DMS153 treated with DMSO at 0.1 percent for 48 hours (cell line): ENCODE measurements around the gene MAOB.
"Not testable (repeated sequence)": the region's sequence is repeated elsewhere in the genome, so short reads cannot be mapped to it uniquely, and the experiment has no call there.

Experiments used
- DNase-seq: peaks from one replicate; lab custom pipeline; 2025; ENCODE audit not compliant: unreplicated experiment; lab: John Stamatoyannopoulos, UW

MAOB gene

DNA sequence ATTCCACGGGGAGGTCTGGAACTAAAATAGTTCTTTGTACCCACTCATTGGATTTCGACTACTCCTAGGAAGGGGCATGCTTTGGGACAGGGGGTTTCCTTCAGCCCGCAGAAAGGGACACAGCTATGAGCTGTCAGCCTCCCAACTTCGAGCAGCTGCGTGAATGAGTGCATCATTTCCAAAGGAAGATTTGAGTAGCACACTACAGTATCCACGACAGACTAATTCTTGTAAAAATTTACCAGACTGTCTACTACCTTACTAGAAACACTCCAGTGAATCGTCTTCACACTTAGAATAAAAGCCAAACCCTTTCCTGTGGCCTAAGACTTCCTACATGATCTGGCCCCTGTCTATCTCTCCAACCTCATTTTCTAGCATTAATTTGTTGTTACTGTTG, 124.2 kb downstream of the MAOB start:
- no peak for DNase-seq

- DNase-seq = no peak
Measured at GRCh38 chrX:43756076-43756475, 126.2 kb downstream of the MAOB start.

DNA sequence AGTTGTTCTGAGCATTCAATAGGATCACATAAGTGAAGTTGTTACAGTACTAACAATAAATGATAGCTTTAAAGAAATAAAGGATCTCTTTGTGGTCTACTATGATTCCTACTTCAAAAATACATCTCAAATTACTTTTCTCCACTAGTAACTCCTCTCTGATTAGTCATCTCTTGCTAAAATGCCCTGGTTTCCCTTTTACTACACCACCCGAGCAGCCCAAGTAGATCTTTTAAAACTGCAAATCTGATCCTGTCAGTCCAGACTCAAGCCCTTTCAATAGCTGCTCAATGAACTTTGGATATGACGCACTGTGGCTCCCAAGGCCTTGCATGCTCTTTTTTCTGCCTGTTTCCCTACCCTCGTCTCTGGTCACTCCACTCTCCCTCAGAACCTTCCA, 128.6 kb downstream of the MAOB start:
- DNase-seq = no peak

DNA sequence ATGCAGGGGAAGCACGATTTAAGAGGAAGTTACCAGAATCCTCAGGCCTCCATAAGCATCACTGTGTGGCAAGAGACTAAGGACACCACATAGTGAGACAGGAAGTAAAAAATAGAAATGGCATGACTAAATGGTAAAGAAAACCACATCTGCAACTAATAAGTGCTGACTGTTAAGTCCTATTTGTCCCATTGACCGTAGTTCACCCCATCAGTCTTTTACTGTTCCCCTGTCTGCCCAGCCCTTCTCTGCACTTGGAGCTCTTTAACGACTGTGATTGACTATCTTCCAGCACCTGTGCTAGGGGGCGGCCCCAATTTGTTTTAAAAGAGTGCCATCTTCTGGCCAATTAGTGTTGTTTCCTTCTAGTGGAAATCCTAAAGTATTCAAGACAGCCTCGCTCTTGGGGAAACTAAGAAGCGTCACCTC, 132.0 kb downstream of the MAOB start:
- DNase-seq = peak; percentile 17

DNA sequence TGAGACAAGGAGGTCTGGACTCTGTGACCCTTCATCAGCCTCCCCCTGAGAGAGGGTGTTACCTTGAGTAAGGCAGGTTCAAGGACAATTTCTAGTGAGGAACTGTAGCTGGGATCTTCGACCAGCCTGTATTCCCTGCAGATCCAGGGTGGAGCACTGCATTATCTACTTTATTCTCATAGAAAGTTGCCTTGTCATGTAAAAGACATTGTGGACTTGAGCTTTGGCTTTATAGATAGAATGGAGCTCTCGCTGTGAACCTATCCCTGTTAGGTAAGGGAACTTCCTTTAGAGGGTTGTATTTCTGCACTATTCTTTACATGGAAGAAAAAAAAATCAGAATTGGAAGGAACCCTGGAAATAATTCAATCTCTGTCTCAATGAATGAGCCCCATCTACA, 134.8 kb downstream of the MAOB start:
- DNase-seq = no peak

DNA sequence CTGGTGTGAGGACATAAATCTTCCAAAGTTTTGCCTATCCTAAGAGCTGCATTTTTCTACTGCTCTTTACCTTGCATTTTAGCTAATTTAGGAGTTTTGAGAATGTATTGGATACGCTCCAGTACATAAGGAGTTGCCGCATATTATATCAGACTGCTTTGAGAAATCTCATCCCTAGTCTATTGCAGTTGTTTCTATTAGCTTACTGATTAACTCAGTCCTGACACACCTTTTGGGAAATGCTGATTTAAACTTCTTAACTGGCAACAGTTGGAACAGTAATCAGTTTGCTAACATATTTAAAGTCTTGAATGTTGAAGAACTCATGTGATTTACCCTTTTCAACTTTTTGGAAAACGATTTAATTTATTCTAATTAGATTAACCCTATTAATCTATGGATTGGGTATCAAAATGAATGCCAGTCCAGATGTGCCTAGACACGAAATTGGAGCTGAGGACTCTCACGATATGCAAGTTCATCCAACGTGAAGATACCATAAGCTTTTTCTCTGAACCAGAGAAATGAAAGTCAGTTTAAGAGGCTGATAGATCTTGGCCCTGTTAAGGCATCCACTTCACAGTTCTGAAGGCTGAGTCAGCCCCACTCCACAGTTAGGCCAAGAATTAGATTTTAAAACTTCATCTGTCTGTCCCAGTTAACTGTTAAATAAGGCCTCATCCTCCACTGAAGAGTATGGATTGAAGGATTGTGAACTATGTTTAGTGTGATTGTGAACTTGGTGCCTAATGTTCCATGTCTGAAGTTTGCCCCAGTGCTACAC, 136.1 kb downstream of the MAOB start:
- no peak for DNase-seq

DNA sequence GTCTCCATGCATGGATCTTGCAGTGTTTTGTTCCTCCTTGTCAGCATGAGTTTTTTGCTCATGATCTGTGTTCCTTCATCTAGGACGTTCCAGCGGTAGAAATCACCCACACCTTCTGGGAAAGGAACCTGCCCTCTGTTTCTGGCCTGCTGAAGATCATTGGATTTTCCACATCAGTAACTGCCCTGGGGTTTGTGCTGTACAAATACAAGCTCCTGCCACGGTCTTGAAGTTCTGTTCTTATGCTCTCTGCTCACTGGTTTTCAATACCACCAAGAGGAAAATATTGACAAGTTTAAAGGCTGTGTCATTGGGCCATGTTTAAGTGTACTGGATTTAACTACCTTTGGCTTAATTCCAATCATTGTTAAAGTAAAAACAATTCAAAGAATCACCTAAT, 138.0 kb downstream of the MAOB start:
- no peak for DNase-seq

- no peak for DNase-seq
Measured at GRCh38 chrX:43743100-43743822, 139.0 kb downstream of the MAOB start.

DNA sequence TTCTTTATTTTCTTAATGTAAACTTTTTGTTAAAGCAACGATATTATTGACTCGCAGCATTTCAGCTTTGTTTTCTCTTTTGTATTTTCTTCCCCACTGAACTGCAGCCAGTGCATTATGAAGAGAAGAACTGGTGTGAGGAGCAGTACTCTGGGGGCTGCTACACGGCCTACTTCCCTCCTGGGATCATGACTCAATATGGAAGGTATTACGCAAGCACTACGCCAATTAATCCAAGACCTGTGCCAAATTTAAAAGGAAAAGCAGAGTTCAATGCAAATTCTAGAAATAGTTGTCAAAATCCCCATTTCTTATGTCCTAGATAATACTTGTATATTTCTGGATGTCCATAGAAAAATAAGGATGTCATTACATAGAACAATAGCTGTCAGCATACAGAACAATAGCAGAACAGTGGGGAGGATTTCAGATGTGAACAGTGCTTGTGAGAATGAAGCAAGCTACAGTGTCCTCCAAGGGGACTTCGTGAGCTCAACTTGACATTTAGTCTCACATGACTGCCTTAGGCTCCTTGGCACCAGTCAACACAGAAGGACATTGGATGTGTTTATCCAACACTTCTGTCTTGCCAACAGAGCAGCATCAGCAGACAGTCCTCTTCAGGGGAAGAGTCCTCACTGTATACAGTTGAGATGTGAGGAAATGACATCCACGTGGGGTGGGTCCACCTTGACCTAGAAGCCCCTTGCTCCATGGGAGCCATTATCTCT, 140.2 kb downstream of the MAOB start:
- no peak for DNase-seq

GRCh38 chrX:43735957-43736356, 146.3 kb downstream of the MAOB start:
- DNase-seq = no peak

DNA sequence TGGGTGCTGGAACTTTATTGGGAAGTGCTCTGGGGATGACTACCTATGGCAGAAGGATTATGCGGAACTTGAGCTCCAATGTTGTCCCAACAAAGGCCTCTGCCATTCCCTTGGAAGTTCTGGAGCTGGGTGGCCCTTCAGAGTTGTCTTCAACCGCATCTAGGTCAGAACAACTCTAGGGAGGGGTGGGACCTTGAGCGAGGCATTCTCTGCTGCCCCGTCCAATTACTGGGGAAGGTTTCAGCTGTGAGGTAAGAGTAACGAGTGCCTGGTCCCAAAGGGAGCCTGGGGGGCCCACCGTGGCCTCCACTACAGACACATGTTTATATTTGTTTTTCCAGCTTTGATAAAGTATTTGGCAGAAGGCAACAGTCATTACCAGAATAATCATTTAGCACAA, 146.7 kb downstream of the MAOB start:
- no peak for DNase-seq

DNA sequence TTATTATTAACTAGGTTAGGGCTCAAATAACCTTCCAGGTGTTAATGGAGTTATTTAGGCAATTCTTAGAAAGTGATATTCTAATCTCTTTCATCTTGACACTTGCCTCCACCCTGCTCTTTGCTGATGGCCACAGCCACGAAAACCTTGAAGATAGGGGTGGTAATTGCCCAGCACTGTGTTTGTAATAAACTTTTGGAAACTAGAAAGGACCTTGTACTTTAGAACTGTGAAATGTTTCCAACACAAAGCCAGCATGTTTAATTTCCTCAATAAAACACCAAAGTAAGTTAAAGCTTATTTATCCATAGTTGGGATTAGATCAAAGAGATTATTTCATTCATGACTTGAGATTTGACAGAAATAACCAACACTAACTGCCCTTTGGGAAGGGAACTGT, 147.8 kb downstream of the MAOB start:
- DNase-seq = no peak

DNA sequence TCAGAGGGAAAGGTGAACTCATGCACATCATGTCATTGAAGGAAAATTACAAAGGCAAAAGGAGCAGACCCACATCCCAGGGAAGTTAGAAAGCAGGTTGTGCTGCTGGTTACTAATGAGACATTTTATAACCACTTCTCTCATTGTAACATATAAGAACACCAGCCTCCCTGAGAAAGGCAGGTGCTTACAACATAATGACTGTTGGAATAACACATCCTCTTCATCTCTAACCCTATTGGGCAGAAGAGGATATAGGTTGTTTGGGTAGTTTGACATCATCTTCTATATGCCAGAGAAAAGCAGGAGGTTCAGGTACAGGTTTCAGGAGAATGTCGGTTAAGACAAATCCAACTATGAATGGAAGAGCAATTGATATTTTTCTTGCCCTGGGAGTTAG, 148.6 kb downstream of the MAOB start:
- DNase-seq = no peak

DNA sequence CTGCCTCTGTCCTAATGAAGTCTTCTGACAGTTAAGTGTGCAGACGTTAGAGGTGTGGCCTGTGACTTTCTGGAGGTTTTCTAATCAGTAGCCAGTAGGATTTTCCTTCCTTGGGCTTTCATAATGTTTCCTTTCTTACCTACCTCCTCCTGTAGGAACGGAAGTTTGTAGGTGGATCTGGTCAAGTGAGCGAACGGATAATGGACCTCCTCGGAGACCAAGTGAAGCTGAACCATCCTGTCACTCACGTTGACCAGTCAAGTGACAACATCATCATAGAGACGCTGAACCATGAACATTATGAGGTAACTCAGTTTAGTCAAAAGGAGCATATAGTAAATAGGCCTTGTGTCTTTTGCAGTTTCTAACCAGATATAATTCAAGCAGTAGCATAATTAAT, 151.2 kb downstream of the MAOB start:
- DNase-seq = no peak

- DNase-seq = no peak
Measured at GRCh38 chrX:43728966-43729365, 153.3 kb downstream of the MAOB start.

GRCh38 chrX:43728002-43728401, 154.2 kb downstream of the MAOB start:
- DNase-seq = no peak

GRCh38 chrX:43727254-43727653, 155.0 kb downstream of the MAOB start:
- DNase-seq = not testable (repeated sequence)

DNA sequence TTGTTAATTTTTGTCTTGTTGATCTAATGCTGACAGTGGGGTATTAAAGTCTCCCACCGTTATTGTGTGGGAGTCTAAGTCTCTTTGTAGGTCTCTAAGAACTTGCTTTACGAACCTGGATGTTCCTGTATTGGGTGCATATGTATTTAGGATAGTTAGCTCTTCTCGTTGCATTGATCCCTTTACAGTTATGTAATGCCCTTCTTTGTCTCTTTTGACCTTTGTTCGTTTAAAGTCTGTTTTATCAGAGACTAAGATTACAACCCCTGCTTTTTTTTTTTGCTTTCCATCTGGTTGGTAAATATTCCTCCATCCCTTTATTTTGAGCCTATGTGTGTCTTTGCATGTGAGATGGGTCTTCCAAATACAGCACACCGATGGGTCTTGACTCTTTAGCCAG, 157.0 kb downstream of the MAOB start:
- not testable (repeated sequence) for DNase-seq

DNA sequence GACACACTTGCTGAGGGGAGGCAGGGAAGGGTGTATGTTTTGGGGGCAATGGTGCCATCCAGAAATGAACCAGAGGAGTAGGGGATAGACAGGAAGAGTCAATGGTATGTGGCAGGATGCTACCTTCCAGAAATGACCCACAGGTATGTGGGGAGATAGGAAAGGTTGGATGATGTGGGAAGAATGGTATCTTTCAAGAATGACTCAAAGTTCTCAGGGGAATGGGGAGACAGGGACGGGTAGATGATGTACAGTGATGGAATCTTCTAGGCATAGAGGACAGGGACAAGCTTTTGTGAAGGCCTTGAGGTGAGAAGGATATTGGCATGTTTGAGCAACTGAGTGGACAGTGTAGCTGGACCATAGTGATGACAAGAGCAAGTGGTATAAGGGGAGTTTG, 161.3 kb downstream of the MAOB start:
- no peak for DNase-seq

GRCh38 chrX:43720082-43720481, 162.2 kb downstream of the MAOB start:
- no peak for DNase-seq

DNA sequence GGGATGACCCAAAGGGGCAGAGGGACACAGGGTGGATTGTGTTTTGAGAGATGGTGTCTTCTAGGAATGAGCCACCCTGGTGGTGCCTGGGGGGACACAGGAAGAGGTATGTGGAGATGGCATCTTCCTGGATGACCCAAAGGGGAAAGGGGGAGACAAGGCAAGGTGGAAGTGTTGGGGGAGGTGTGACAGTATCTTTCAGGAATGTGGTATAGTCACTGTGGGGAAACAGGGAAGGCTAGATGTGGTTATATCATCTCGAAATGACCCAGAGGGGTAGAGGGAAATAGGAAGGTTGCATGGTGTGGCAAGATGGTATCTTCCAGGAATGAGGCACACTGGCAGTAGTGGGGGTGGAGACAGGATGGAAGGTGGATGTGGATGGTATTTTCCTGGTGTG, 163.3 kb downstream of the MAOB start:
- no peak for DNase-seq

DNA sequence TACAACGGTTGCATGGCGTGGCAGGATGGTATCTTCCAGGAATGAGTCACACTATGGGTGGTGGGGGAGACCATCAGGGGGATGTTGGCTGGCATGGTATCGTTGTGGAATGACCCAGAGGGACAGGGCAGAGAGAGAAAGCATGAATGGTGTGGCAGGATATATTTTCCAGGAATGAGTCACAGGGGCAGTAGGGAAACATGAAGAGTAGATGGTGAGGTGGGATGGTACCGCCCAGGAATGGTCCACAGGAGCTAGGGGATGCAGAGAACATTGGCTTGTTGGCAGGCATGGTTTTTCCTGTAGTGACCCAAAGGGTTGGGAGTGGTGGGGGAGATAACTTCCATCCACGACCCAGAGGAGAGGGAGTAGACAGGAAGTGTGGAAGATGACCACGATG, 163.7 kb downstream of the MAOB start:
- no peak for DNase-seq
